ENCODE results near the gene RAB10.

- TF ChIP-seq CTCF (IDR thresholded peaks at IDR 0.05) (no peak), POLR2A (IDR thresholded peaks at IDR 0.05) (no peak), POLR2AphosphoS5 (IDR thresholded peaks at IDR 0.05; ENCODE audit: insufficient read depth in 1 of 2, low read depth in 1 of 2) (no peak)
These were observed 107.4 kb downstream of the RAB10 start for GRCh38 chr2:26141145-26141769.
